Ishikawa (cell line): ENCODE results near the gene MYL12A.
A peak's percentile ranks its signal among the peaks of the same experiment; 100 is the strongest.

Experiments used
- CEBPB ChIP-seq: IDR thresholded peaks from 2 replicates; pipeline ENCODE4 v1.6.1; 2012
- CREB1 ChIP-seq: IDR thresholded peaks from 2 replicates; pipeline ENCODE4 v1.6.1; 2012; ENCODE audit warnings: low read depth
- EGR1 ChIP-seq: IDR thresholded peaks from 2 replicates; pipeline ENCODE4 v1.6.1; 2012
- EP300 ChIP-seq: IDR thresholded peaks from 2 replicates; pipeline ENCODE4 v1.6.1; 2012; ENCODE audit warnings: borderline replicate concordance
- FOXM1 ChIP-seq: IDR thresholded peaks from 2 replicates; pipeline ENCODE4 v1.6.1; 2012; ENCODE audit warnings: low read depth, borderline replicate concordance
- NFIC ChIP-seq: IDR thresholded peaks from 2 replicates; pipeline ENCODE4 v1.6.1; 2012
- RAD21 ChIP-seq: IDR thresholded peaks from 2 replicates; pipeline ENCODE4 v1.6.1; 2012; ENCODE audit warnings: low read depth
- TAF1 ChIP-seq: IDR thresholded peaks from 2 replicates; pipeline ENCODE4 v1.6.1; 2012; ENCODE audit warnings: low read depth, mild to moderate bottlenecking
- TCF12 ChIP-seq: IDR thresholded peaks from 2 replicates; pipeline ENCODE4 v1.6.1; 2012; ENCODE audit warnings: low read depth
- TEAD4 ChIP-seq: IDR thresholded peaks from 2 replicates; pipeline ENCODE4 v1.6.1; 2012
- USF1 ChIP-seq: IDR thresholded peaks from 2 replicates; pipeline ENCODE4 v1.6.1; 2012
- YY1 ChIP-seq: IDR thresholded peaks from 2 replicates; pipeline ENCODE4 v1.6.1; 2012; ENCODE audit warnings: low read depth
- ZBTB7A ChIP-seq: IDR thresholded peaks from 2 replicates; pipeline ENCODE4 v1.6.1; 2012; ENCODE audit warnings: low read depth
- TF ChIP-seq, protein P1 (sequence below): IDR thresholded peaks from 2 replicates; pipeline ENCODE4 v1.6.1; 2012
- TF ChIP-seq, protein P2 (sequence below): IDR thresholded peaks from 2 replicates; pipeline ENCODE4 v1.6.1; 2012; ENCODE audit warnings: low read depth, mild to moderate bottlenecking

Gene MYL12A

GRCh38 chr18:3214855-3215637 lies 32.6 kb upstream of the MYL12A start:
- TF ChIP-seq FOXM1 (no peak), NFIC (no peak), USF1 (no peak), YY1 (no peak), RAD21 (no peak), EGR1 (no peak), CREB1 (no peak), CEBPB (no peak), TEAD4 (no peak), ZBTB7A (no peak), EP300 (no peak)
- TF ChIP-seq, protein P1, sequence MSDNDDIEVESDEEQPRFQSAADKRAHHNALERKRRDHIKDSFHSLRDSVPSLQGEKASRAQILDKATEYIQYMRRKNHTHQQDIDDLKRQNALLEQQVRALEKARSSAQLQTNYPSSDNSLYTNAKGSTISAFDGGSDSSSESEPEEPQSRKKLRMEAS, result no peak
- TF ChIP-seq, protein P2, sequence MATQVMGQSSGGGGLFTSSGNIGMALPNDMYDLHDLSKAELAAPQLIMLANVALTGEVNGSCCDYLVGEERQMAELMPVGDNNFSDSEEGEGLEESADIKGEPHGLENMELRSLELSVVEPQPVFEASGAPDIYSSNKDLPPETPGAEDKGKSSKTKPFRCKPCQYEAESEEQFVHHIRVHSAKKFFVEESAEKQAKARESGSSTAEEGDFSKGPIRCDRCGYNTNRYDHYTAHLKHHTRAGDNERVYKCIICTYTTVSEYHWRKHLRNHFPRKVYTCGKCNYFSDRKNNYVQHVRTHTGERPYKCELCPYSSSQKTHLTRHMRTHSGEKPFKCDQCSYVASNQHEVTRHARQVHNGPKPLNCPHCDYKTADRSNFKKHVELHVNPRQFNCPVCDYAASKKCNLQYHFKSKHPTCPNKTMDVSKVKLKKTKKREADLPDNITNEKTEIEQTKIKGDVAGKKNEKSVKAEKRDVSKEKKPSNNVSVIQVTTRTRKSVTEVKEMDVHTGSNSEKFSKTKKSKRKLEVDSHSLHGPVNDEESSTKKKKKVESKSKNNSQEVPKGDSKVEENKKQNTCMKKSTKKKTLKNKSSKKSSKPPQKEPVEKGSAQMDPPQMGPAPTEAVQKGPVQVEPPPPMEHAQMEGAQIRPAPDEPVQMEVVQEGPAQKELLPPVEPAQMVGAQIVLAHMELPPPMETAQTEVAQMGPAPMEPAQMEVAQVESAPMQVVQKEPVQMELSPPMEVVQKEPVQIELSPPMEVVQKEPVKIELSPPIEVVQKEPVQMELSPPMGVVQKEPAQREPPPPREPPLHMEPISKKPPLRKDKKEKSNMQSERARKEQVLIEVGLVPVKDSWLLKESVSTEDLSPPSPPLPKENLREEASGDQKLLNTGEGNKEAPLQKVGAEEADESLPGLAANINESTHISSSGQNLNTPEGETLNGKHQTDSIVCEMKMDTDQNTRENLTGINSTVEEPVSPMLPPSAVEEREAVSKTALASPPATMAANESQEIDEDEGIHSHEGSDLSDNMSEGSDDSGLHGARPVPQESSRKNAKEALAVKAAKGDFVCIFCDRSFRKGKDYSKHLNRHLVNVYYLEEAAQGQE, result no peak

DNA sequence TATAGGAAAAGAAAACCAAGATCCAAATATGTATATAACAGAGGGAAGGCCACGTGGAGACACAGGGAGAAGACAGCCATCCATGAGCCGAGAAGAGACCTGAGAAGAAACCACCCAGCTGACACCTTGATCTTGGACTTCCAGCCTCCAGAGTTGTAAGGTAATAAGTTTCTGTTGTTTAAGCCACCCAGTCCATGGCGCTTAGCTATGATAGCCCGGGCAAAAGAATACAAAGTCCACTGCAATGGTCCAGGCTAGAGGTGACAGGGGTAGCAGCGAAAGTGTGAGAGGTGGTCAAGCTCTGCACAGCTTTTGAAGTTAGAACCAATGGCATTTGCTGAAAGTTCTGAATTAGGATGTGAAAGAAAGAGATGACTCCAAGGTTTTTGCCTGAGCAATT lies 30.6 kb upstream of the MYL12A start:
- TF ChIP-seq ZBTB7A (no peak), CREB1 (no peak), FOXM1 (no peak)

- no peak for TF ChIP-seq CEBPB
- TF ChIP-seq, protein P1, result peak; percentile 61
- TF ChIP-seq USF1, result peak; percentile 83
Measured at GRCh38 chr18:3217948-3218647, 29.5 kb upstream of the MYL12A start.

GRCh38 chr18:3218819-3219218 lies 28.8 kb upstream of the MYL12A start:
- TF ChIP-seq NFIC, result no peak
- TF ChIP-seq TAF1, result no peak
- TF ChIP-seq CEBPB, result no peak
- TF ChIP-seq YY1, result no peak
- TF ChIP-seq, protein P1, result no peak
- TF ChIP-seq USF1, result no peak
- TF ChIP-seq, protein P2, result no peak
- no peak for TF ChIP-seq TEAD4
- TF ChIP-seq FOXM1, result no peak
- TF ChIP-seq TCF12, result no peak

GRCh38 chr18:3219241-3219630 lies 28.4 kb upstream of the MYL12A start:
- no peak for TF ChIP-seq FOXM1
- TF ChIP-seq EGR1, result no peak
- TF ChIP-seq CREB1, result no peak
- TF ChIP-seq RAD21, result no peak
- no peak for TF ChIP-seq TAF1
- no peak for TF ChIP-seq USF1
- no peak for TF ChIP-seq TCF12
- no peak for TF ChIP-seq EP300
